Psoas muscle (tissue), 8 donors: ENCODE results near the gene OTOP3. TPM values are rescaled to one million over a fixed set of nuclear protein-coding genes. Genes with fewer than 3 reads are reported as not detected.
"Not testable (repeated sequence)": the region's sequence is repeated elsewhere in the genome, so short reads cannot be mapped to it uniquely, and the experiment has no call there.

Experiments used
- ATAC-seq, 4 donors: fragments of 200-7000 bp; cut with Tn5 transposase; one replicate each; pipeline ENCODE4 v1.9.1; 2020; ENCODE audit warnings: moderate library complexity in 3 of 4, mild to moderate bottlenecking in 2 of 4
- DNase-seq, 2 donors: peaks; one replicate each; pipeline ENCODE4 v3.0.0-alpha.2; 2020
- H3K27ac ChIP-seq: fragments of 200-600 bp; one replicate; pipeline ENCODE4 v1.8.0; 2022
- H3K27me3 ChIP-seq, 3 donors: fragments of 200-600 bp in 1 of 3; one replicate each; pipeline versions ENCODE4 v1.6.1 to v1.8.0; 2013 to 2022; ENCODE audit warnings: low read length in 2 of 3, mild to moderate bottlenecking in 2 of 3, moderate library complexity in 1 of 3; ENCODE audit not compliant: insufficient read depth in 3 of 3
- H3K36me3 ChIP-seq, 2 donors: fragments of 200-600 bp in 1 of 2; one replicate each; pipeline versions ENCODE4 v1.6.1 to v1.8.0; 2013 to 2022; ENCODE audit warnings: low read depth in 1 of 2, mild to moderate bottlenecking in 1 of 2, moderate library complexity in 1 of 2; ENCODE audit not compliant: insufficient read depth in 1 of 2
- H3K4me1 ChIP-seq: fragments of 200-600 bp; one replicate; pipeline ENCODE4 v1.8.0; 2022
- H3K4me3 ChIP-seq: fragments of 200-600 bp; one replicate; pipeline ENCODE4 v1.8.0; 2022; ENCODE audit warnings: mild to moderate bottlenecking
- H3K9me3 ChIP-seq: fragments of 200-600 bp; one replicate; pipeline ENCODE4 v1.8.0; 2022
- WGBS, 3 donors: extraction: QIAGEN DNeasy Blood & Tissue Kit; methylation state at CpG; one replicate each; pipeline versions ENCODE4 v1.1.6 to v1.1.7; 2013; 5-methylcytosine and 5-hydroxymethylcytosine counted together
- intact Hi-C, 2 donors: fragments of 100-400 bp; cut with DNase I; formaldehyde crosslinking; loops; one replicate each; pipeline versions ENCODE4 v1.11.0 to v1.14.2; 2022
- polyA plus RNA-seq, 3 donors: library from polyadenylated mRNA; stranded (reverse); fragments of 200-250 nt; gene quantifications; one replicate each; pipeline ENCODE4 v1.2.3, GENCODE V29; 2013
- total RNA-seq, 4 donors: library from RNA; stranded (reverse); fragmentation: NEBNext Ultra II Directional in 2 of 4; extraction: Animal tissue kit (Norgen Biotek cat#: 25700) in 2 of 4; gene quantifications; one replicate each; pipeline versions ENCODE4 v1.2.1 to v1.2.4, GENCODE V29; 2021 to 2023
- TF ChIP-seq, protein P1 (sequence below): fragments of 200-600 bp; IDR thresholded peaks from one replicate; pipeline ENCODE4 v1.8.0; 2022; ENCODE audit warnings: antibody characterized with exemption
- donor health status: healthy with polysubstance abuse.
- donor health status: DM: no; HTN: no; CAD: no; lungs with moderate emphysema.
- donor health status: Bipolar disorder and iron deficiency.
- donor health status: healthy.
- donor health status: DM: yes; HTN: yes; CAD: no.
- donor health status: DM: no; HTN: no; CAD: no.
- donor health status: DM: no; HTN: no; CAD: no.
- donor health status: DM: yes; HTN: yes; CAD: no.

The OTOP3 gene
- total and polyA plus RNA-seq, 7 donors: 0.04 TPM; not detected in 6

DNA sequence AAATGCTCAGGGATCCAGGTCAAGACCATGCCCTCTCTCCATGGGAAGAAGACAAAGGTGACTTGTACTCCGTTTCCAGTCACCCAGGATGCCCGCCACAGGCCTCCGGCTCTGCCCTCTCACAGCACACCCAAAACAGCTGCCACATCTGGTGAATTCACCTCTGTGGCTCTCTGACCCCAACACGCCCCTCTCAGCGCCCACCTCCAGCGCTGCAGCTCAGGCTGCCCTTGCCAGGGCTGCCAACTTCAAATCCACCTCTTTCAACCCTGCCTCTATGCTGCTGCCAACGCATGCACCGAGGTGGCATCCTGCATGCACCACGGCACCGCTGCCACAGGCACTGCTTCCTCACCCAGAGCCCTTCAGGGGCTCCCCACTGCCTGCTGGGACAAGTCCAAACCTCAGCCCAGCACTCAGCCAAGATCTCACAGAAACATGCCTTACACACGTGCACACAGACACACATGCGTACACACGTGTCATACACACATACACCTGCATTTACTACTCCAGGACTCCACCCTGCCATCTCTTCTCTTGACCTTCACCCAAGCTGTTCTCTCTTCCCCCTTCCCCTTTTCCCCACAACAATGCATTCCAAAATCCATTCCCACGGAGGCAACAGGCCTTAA lies 29.4 kb downstream of the OTOP3 start:
- no peak overlapping the region for H3K27ac ChIP-seq
- H3K4me3 ChIP-seq: no peak overlapping the region
- H3K9me3 ChIP-seq: no peaks in the 10 kb centered on the region
- WGBS, 3 donors: 79 to 82% (median 80%) methylated on average over 13 to 14 of the region's 14 CpGs
- intact Hi-C loops: loop anchor here (5.0 to 10.0 kb wide), 6 partner anchors 42 to 237 kb away; partner anchors contain the start of genes ARMC7 (in 1 of the 2) and MRPL58 (in 1 of the 2)
- H3K27me3 ChIP-seq: no peaks in the 10 kb centered on the region
- H3K4me1 ChIP-seq: no peaks in the 10 kb centered on the region
- no peak for ATAC-seq
- DNase-seq: no peak
- no peaks in the 10 kb centered on the region for H3K36me3 ChIP-seq
- TF ChIP-seq, protein P1, sequence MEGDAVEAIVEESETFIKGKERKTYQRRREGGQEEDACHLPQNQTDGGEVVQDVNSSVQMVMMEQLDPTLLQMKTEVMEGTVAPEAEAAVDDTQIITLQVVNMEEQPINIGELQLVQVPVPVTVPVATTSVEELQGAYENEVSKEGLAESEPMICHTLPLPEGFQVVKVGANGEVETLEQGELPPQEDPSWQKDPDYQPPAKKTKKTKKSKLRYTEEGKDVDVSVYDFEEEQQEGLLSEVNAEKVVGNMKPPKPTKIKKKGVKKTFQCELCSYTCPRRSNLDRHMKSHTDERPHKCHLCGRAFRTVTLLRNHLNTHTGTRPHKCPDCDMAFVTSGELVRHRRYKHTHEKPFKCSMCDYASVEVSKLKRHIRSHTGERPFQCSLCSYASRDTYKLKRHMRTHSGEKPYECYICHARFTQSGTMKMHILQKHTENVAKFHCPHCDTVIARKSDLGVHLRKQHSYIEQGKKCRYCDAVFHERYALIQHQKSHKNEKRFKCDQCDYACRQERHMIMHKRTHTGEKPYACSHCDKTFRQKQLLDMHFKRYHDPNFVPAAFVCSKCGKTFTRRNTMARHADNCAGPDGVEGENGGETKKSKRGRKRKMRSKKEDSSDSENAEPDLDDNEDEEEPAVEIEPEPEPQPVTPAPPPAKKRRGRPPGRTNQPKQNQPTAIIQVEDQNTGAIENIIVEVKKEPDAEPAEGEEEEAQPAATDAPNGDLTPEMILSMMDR: no peak

DNA sequence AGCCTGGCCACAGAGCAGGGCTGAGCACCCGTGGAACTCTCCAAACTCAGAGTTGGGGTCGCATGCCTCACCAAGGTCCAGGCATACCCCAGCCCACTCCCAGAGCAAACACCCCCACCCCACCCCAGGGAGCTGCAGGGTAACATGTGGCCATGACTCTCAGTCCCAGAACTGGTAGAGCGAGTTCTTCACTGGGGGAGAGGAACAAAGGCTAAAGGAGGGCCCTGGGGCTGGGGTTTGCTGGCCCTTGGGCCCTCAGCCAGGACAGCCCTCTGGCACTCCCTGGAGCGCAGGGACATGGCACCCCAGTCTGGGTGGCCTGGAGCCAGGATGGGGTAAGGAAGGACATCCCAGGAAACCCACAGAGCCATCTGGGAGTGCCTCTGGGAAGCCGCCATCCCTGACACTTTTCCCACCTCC lies 32.7 kb downstream of the OTOP3 start:
- no peaks in the 10 kb centered on the region for H3K36me3 ChIP-seq
- TF ChIP-seq, protein P1: no peak
- H3K27me3 ChIP-seq: peaks cover 0 to 25% (median 7%) of the 10 kb centered on the region in 3 donors
- no peak overlapping the region for H3K27ac ChIP-seq
- 82 to 83% (median 82%) methylated on average over 5 of the region's 5 CpGs for WGBS, 3 donors
- intact Hi-C loops: loop anchor here (10.0 kb wide), 3 partner anchors 64 to 206 kb away; partner anchors contain the start of gene ARMC7 (in 1 of the 2)
- no peaks in the 10 kb centered on the region for H3K4me1 ChIP-seq
- DNase-seq (no peak), ATAC-seq (no peak)
- no peaks in the 10 kb centered on the region for H3K9me3 ChIP-seq
- H3K4me3 ChIP-seq: no peak overlapping the region

DNA sequence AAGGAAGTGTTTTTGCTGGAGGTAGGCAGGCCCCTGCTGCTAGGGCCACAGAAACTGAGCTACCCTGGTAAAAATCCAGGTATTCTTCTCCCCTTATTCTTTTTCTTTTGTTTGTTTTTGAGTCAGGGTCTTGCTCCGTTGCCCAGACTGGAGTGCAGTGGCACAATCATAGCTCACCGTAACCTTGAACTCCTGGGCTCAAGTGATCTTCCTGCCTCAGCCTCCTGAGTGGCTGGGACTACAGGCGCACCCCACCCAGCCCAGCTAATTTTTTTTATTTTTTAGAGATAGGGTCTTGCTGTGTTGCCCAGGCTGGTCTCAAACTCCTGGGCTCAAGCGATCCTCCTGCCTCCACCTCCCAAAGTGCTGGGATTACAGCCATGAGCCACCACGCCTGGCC lies 33.8 kb downstream of the OTOP3 start:
- ATAC-seq: not testable (repeated sequence)
- intact Hi-C loops: loop anchor here (10.0 kb wide), 3 partner anchors 65 to 205 kb away; partner anchors contain the start of gene ARMC7 (in 1 of the 2)

DNA sequence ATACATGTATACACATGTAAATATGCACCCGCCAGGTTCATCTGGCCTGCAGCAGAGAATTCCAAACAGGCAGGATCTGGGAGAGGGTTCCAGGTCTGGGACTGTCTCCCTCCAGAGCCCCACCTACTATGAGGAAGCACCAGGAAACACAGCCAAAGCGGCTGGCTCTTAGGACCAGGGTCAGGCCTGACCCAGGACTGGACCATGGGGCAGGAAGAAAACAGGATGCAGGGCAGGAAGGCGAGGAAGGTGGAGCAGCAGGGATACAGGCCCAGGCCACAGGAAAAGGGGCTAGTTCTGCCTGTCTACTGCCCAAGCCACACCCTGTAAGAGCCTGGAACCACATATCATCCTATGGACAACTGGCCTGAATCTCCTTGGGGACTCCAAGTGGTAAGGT lies 34.7 kb downstream of the OTOP3 start:
- DNase-seq: no peak
- peak overlapping the region; percentile 68 for H3K4me3 ChIP-seq
- intact Hi-C loops: no loop called here
- 83 to 85% (median 83%) methylated on average over 3 of the region's 3 CpGs for WGBS, 3 donors
- H3K9me3 ChIP-seq: no peaks in the 10 kb centered on the region
- TF ChIP-seq, protein P1: no peak
- H3K4me1 ChIP-seq: no peaks in the 10 kb centered on the region
- no peak for ATAC-seq
- H3K27ac ChIP-seq: no peak overlapping the region
- H3K27me3 ChIP-seq: peaks cover 0 to 36% (median 9%) of the 10 kb centered on the region in 3 donors
- no peaks in the 10 kb centered on the region for H3K36me3 ChIP-seq

More for the DNA sequence above, 33.8 kb downstream of the OTOP3 start:
- not testable (repeated sequence) for H3K36me3 ChIP-seq, DNase-seq, H3K4me1 ChIP-seq, H3K4me3 ChIP-seq, H3K9me3 ChIP-seq, H3K27ac ChIP-seq
- H3K27me3 ChIP-seq: peaks cover 0 to 35% (median 8%) of the 10 kb centered on the region in 3 donors
- WGBS, 3 donors: 88 to 91% (median 91%) methylated on average over 5 of the region's 5 CpGs

DNA sequence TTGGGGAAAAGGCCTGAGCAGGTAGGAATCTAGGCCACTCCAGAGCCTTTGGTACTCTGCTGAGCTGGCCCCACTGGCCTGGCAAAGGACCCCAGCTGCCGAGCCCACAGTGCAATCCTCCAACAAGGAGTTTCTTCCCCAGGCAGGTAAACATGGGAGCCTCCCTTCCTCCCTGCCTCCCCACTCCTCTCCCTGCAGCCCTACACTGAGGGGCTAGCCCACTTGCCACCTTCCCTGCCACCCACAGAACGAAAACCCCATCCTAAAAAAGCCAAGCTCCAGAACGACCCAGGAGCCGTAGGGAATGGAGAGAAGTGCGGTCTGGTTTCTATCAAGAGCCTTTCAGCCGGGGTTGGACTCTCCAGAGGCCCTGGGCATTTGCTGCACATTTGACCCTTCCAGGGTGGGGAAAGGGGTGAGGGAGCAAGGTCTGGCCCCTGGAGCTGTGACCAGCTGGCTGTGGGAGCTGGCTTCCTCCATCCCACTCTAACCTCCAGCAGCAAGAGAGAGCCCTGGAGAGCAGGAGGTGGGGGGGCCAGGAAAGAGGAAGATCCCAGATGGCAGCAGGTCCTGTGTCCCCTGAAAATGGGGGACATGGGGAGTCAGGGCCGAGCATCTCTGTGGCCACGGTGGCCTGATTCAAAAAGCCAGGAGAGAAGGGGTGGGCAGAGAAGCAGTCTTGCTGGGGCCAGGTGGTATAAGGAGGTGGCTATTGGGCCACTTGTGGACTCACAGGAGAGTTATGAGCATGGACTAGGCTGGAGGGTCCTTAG lies 35.6 kb downstream of the OTOP3 start:
- no peaks in the 10 kb centered on the region for H3K9me3 ChIP-seq
- peaks cover 0 to 36% (median 9%) of the 10 kb centered on the region in 3 donors for H3K27me3 ChIP-seq
- TF ChIP-seq, protein P1: no peak
- 82 to 84% (median 83%) methylated on average over 8 of the region's 8 CpGs for WGBS, 3 donors
- H3K4me1 ChIP-seq: no peaks in the 10 kb centered on the region
- H3K27ac ChIP-seq: no peak overlapping the region
- DNase-seq: no peak
- intact Hi-C loops: no loop called here
- H3K36me3 ChIP-seq: no peaks in the 10 kb centered on the region
- H3K4me3 ChIP-seq: peak overlapping the region; percentile 68
- ATAC-seq: no peak
